Mesenteric fat pad (tissue), 1 donor: Measurements from ENCODE around the gene KIR2DL1. TPM values are rescaled to one million over a fixed set of nuclear protein-coding genes. Genes with fewer than 3 reads are reported as not detected.
"Not testable (repeated sequence)": the region's sequence is repeated elsewhere in the genome, so short reads cannot be mapped to it uniquely, and the experiment has no call there.

ENCODE experiments used
- DNase-seq: peaks from one replicate; pipeline ENCODE4 v3.0.0-alpha.2; 2020; ENCODE audit warnings: low spot score
- total RNA-seq: library from RNA; stranded (reverse); fragmentation: NEBNext Ultra II Directional; extraction: Animal tissue kit (Norgen Biotek cat#: 25700); gene quantifications from one replicate; pipeline ENCODE4 v1.2.1, GENCODE V29; 2021
- donor health status: DM: yes; HTN: yes; CAD: no.

The KIR2DL1 gene
- total RNA-seq, 1 donor from 2014 or later = not detected

GRCh38 chr19:54817670-54818536 lies 48.3 kb downstream of the KIR2DL1 start:
- DNase-seq = no peak

- DNase-seq = not testable (repeated sequence)
Measured at GRCh38 chr19:54824416-54824815, 54.8 kb downstream of the KIR2DL1 start.

- DNase-seq = not testable (repeated sequence)
Measured at GRCh38 chr19:54825326-54825725, 55.7 kb downstream of the KIR2DL1 start.

GRCh38 chr19:54828064-54828463 lies 58.5 kb downstream of the KIR2DL1 start:
- not testable (repeated sequence) for DNase-seq

- not testable (repeated sequence) for DNase-seq
Measured at GRCh38 chr19:54832496-54832895, 62.9 kb downstream of the KIR2DL1 start, which contains the start of gene KIR2DS4. Gene KIR2DS4, plus strand, starts transcription at chr19:54832676.

Other genes starting within 250 kb of the KIR2DL1 start
- gene LILRA2, start 196.0 kb upstream of the KIR2DL1 start, total RNA-seq = 10.0 TPM
- gene LILRA1, start 176.2 kb upstream of the KIR2DL1 start, total RNA-seq = 3.7 TPM
- 10.5 TPM for gene LILRB1, start 139.3 kb upstream of the KIR2DL1 start, total RNA-seq
- 14.2 TPM for gene LILRB4, start 106.8 kb upstream of the KIR2DL1 start, total RNA-seq
- gene KIR3DL3, start 45.4 kb upstream of the KIR2DL1 start, total RNA-seq = not detected
- gene KIR2DL3, start 31.3 kb upstream of the KIR2DL1 start, total RNA-seq = not detected
- 0.22 TPM for gene KIR2DL4, start 33.8 kb downstream of the KIR2DL1 start, total RNA-seq
- gene KIR3DL1, start 46.7 kb downstream of the KIR2DL1 start, total RNA-seq = not detected
- gene KIR2DS4, start 62.9 kb downstream of the KIR2DL1 start, total RNA-seq = not detected
- not detected for gene KIR3DL2, start 80.7 kb downstream of the KIR2DL1 start, total RNA-seq
- gene FCAR, start 104.4 kb downstream of the KIR2DL1 start, total RNA-seq = 16.3 TPM
- 0.51 TPM for gene NCR1, start 136.4 kb downstream of the KIR2DL1 start, total RNA-seq
- not detected for gene NLRP7, start 177.7 kb downstream of the KIR2DL1 start, total RNA-seq
- 0.55 TPM for gene NLRP2, start 196.6 kb downstream of the KIR2DL1 start, total RNA-seq